Activated T-helper 9 cell treated with anti-CD3 and anti-CD28 coated beads, Interleukin-2, amount 50 U/mL, for 16 hours (primary cell): ENCODE data around the gene TTC7B.
"Not testable (repeated sequence)": the region's sequence is repeated elsewhere in the genome, so short reads cannot be mapped to it uniquely, and the experiment has no call there.

Experiments used
- DNase-seq: peaks from one replicate; pipeline ENCODE4 v3.0.0-alpha.2; 2020; ENCODE audit warnings: low read depth

TTC7B gene, protein sequence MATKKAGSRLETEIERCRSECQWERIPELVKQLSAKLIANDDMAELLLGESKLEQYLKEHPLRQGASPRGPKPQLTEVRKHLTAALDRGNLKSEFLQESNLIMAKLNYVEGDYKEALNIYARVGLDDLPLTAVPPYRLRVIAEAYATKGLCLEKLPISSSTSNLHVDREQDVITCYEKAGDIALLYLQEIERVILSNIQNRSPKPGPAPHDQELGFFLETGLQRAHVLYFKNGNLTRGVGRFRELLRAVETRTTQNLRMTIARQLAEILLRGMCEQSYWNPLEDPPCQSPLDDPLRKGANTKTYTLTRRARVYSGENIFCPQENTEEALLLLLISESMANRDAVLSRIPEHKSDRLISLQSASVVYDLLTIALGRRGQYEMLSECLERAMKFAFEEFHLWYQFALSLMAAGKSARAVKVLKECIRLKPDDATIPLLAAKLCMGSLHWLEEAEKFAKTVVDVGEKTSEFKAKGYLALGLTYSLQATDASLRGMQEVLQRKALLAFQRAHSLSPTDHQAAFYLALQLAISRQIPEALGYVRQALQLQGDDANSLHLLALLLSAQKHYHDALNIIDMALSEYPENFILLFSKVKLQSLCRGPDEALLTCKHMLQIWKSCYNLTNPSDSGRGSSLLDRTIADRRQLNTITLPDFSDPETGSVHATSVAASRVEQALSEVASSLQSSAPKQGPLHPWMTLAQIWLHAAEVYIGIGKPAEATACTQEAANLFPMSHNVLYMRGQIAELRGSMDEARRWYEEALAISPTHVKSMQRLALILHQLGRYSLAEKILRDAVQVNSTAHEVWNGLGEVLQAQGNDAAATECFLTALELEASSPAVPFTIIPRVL

DNA sequence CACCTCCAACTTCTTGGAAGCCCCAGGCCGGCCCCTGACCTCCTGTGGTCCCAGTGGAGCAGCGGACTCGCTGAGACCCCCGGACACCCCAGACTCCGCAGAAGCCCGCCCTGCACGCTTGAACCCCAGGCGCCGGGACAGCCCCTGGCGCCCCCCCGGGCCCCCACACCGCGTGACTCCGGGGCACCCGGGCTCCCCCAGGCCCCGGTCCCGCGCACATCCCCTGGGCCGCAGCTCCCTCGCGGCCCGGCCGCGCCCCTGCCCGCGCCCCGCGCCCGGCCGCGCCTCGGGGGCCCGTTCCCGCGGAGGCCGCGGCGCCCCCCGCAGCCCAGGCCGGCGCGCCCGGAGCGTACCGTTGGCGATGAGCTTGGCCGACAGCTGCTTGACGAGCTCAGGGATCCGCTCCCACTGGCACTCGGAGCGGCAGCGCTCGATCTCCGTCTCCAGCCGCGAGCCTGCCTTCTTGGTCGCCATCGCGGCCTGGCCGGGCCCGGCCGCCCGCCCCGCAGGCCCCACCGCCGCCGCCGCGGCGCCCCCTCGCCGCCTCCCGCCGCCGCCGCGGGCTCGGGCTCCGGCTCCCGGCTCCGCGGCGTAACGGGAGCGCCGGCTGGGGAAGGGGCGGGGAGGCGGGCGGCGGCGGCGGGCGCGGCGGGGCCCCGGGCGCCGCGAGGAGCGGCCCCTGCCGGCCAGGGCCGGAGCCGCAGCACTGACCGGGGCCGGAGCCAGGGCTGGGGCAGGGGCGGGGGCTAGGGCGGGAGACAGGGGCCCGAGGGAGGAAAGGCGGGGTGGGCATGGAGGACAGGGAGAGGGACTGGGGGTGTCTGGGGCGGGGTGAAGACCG, at the start of gene TTC7B:
TSS of gene TTC7B (minus strand) at position 609 of the 841 bp plus-strand sequence. CDS start at position 474, 135 bp downstream.
- DNase-seq, result peak; percentile 9

DNA sequence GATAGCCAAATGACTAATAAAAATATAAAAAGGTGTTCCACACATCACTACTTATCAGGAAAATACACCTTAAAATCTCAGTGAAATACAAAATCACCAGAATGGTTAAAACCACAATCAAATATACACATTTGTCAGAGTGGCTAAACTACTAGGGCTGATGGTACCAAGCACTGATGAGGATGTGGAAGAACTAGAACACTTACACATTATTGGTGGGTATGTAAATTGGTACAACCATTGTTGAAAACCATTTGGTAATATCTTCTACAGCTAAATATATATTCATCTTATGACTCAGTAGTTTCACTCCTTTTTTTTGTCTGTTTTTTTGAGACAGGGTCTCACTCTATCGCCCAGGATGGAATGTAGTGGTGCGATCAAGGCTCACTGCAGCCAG, 48.5 kb upstream of the TTC7B start:
- DNase-seq, result no peak

DNA sequence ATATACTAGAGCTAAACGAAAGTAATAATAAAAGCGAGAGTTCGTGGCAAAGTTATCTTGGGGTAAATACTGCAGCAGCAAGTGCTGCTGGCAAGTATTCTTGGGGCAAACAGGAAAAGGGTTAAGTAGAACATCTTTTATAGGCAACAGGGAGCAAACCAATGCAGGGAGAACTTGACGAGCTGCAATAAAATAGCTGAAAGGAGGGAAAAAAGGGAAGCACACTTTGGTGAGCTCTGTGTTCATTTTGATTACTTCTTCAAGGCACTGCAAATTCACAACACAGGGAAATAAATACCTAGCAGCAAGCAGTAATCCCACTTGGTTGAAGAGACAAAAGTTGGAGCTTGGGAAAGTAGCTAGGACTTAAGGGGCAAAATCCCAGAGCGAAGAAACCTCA, 42.3 kb upstream of the TTC7B start:
- DNase-seq, result no peak

DNA sequence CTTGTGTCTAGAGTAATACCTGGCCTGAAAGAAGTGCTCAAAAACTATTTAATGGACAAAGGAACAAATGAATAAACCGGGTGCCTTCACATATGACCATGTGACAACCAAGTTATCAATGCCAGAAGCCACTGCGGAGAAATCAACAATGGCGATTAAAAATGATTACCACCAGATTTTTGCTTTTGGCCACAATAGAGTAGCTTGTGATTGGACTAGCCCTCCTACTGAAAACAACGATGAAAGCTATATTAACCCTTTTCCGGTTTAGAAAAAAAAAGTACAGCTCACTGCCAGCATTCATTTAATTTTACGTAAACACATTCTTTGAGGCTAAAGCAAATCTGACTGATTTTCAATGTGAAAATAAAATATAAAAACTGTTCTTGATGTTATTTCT, 41.6 kb upstream of the TTC7B start:
- no peak for DNase-seq

DNA sequence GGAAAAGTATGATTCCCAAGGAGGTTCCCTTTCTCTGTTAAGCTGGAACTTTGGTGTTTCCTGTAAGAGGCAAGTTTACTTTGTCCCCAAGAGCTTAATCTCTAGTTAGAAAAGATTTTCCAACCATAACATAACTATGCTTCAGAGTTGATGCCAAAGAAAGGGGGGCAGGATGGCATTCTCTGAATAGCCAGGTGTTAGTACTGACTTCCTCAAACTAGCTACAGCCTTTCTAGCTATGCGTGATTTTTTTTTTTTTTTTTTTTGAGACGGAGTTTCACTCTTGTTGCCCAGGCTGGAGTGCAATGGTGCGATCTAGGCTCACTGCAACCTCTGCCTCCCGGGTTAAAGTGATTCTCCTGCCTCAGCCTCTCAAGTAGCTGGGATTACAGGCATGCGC, 39.9 kb upstream of the TTC7B start:
- not testable (repeated sequence) for DNase-seq

DNA sequence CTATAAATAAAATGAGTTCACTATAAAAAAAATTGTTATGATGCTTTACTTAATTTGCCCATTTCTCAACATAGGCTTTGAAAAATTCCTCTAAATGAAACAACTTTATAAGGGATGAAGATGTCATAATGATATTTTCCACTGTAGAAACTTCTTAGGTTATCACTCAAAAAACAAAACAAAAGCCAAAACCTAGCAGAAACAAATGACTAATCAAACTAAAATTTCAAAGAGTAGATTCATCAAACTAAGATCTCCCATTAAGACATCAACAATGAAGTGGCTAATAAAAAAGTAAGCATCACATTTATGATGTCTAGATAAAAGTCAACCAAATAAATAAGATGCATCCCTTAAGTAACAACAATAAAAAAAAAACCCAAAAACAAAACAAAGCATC, 36.9 kb upstream of the TTC7B start:
- no peak for DNase-seq

DNA sequence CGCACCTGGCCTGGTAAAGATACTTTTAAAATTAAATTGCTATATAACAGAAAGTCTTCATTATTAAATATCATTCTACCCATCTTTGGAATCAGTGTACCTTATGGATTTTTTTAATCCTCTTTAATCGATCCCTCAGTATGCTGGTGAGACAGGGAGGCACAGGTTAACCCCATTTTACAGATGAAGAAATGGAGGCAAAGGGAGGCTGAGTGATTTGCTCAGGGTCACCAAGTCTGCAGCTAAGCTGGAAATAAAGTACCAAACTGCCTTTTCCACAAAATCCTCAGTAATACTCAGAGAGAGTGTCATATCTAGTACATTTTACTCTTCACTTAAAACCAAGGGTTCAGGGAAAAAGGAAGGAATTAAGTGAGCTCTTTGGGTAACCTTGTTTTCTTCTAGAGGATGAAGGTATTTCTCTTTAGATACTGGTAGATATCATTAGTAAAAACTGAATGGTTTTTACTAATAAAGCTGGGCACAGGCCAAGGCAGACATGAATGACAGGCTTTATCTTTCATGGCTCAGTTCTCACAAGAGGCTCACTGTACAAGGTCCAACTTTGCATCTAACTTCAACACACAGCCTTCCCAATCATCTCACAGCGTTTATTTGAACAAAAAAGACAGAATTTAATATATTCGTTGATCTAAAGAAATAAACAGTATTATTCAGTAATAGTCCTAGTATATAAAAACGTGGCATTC, 35.3 kb upstream of the TTC7B start:
- no peak for DNase-seq

DNA sequence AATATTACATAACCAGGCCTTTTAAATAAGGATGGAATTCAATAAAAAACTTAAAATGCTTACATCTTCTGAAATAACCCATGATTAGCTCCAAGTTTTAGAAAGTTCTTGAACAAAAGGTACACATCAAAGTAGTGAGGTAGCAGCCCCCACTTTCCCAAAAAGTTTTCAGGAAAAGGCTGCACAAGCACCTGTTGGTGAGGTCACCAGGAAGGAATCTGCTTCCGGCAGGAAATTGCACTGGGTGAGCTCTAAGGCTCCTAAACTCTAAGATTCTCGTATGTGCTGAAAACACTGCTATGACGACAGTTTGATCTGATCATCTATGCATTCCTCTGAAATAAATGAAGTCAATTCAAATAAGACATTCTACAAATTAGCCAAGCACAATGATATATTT, 34.3 kb upstream of the TTC7B start:
- DNase-seq, result no peak

DNA sequence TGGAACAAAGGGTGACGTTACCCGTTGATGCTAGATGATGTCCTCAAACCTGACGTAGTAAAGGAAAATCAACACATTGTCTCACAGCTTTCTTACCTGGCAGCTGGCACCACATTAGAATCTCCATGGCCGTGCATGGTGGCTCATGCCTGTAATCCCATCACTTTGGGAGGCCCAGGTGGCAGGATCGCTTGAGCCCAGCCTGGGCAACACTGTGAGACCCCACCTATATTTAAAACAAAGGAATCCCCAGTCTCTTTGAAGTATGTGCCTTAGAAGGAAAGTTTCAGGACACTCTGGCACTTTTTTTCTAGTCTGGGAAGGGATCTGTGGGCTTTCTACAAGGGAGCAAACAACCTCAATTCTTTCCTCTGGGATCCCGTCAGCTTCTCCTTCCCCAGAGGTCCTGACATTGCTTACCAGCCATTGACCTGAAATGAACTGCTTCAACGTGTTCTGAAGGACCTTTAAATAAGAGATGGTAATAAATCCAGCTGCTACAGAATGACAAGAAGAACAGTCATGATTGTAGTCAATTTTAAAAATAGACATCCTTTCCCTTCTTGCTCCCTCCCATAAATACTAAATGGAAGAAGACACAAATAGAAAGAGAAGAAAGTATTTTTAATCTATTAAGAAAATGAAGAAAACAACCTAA, 33.7 kb upstream of the TTC7B start:
- DNase-seq, result no peak

DNA sequence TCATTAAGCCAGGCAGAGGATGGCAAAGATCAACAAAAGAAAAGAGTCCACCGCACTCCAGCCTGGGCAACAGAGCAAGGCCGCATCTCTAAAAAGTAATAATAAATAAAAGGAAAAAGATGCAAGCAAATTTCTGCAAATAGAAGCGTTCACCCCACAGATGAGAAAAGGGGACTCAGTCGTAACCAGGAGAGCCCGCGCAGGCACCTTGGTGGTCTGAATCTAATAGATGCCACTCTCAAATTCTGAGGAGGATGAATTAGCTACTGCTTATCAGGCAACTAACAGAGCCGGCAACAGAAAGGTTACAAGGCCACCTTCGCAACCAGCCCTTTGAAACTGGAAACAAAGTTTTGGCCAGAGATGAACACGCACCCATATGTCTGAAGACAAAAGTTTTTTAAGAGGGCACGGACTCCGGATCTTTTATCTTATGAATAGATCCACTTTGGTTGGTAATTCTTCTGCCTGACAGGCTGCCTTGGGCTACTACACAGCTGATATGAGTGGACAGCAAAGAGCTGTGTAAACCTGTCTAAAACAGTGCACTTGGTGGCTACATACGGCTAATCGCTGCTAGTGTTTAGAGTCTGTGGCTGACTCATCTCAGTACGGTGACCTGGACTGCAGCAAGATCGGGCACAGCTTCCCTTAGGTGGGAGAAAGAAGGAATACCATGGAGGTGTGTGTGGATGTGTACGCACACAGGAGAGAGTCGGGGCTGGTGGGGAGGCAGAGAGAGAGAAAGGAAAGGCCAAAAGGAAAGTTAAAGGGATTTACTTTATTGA, 32.9 kb upstream of the TTC7B start:
- DNase-seq, result no peak

DNA sequence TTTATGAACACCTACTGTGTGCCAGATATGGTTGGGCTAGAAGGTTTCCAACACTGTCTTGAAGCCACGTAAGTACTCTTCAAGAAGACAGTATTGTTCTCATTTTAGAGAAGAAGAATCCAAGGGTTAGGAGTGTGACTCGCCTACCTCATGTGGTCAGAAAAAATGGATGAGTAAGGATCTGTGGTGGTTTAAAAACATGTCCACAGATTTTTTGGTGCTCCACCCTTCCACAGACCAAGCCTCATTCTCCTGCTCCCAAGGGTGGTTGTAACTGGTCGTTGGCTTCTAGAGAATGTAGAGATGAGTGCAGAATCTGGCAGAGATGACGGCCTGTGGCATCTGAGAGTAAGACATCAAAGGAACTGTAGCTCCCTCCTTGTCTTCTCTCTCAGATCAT, 30.3 kb upstream of the TTC7B start:
- DNase-seq, result no peak

DNA sequence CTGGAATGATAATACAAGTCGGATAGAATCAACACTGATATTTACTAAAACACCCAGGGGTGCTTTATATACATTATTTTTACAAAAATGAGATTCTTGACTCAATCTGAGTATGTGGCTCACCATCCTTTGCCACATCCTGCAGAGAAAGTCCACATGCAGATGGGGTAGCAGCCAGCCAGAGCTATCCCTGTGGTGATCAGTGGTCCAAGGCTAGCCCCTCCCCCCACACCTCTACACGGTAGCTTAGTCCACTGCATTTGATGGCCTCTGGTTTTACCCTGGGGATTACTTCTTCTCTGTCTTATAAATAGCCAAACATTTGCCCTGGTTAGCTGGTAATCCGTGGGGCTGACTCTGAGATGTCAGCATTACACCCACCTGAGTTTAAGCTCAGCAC, 28.1 kb upstream of the TTC7B start:
- DNase-seq, result no peak

DNA sequence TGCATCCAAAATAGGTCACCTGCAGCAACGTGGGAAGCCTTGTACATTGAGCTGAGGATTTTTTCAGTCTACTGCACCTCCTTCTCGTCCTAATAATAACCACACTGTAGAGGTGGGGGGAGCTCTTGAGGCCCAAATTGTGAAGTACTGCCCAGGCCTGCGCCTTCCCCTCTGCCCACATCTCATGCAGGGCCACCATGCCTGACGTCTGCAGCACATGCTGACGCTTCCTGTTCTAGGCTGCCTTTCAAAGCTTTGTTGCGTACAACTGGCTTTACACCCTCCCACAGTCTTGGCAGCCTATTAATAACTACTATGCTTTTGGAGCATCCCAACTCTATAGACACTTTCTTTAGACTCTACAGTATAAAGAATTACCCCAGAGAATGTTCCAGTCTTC, 26.5 kb upstream of the TTC7B start:
- no peak for DNase-seq

DNA sequence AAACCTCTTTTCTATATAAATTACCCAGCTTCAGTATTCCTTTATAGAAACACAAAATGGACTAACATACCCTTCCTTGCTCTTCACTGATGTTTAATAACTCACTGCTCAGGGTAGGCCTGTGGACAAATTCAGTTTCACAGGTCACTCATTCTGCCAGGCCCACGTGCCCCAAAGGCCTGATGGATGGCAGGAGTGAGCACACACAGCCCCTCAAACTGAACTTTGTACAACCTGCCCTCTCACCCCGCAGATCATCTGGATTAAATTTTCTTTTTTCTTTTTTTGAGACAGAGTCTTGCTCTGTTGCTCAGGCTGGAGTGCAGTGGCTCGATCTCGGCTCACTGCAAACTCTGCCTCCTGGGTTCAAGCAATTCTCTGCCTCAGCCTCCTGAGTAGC, 24.4 kb upstream of the TTC7B start:
- not testable (repeated sequence) for DNase-seq

DNA sequence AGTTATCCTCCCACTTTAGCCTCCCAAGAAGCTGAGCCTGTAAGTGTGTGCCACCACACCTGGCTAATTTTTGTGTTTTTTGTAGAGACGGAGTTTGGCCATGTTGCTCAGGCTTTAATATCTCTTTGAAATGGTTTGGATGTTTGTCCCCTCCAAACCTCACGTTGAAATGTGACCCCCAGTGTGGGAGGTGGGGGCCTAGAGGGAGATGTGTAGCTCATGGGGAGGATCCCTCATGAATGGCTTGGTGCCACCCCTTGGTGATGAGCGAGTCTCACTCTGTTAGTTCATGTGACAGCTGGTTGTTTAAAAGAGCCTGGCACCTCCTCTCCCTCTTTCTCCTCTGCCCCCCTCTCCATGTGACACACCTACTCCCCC, 23.6 kb upstream of the TTC7B start:
- DNase-seq, result no peak

DNA sequence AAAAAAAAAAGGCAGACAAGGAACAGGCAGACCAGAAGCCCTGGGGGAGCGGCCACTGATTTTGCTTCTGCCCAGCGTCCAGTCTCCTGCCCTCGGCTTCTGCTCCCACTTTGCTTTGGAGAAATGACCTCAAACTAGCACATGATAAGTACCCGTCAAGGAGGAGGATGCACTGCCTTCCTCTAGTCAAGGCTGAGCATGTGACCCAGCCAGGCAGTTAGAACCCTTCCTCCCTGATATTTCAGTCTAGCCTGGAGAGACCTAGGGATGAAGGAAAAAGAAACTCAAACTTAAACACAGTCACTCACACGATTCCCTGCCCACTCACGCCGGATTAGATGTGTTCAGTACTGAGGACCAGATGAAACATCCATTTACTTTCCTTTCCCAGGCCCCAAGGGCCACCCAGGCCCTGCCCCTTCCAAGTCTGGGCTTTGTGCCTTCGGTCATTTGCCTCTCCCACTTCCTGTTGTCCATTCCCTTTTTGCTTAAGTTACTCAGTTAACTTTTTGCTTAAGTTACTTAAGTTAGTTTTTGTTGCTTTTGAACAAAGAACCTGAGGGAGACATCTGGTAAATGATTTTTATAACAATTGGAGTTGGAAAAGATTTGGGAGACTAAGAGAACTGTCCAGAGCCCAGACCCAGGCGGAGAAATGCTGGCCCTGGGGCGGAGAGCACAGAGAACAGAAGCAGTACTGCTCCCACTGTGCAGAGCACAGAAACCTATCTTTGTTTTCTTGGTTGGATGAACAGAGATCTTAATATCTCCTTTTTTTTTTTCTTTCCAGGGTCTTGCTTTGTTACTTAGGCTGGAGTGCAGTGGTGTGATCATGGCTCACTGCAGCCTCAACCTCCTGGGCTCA, 23.0 kb upstream of the TTC7B start:
- no peak for DNase-seq

DNA sequence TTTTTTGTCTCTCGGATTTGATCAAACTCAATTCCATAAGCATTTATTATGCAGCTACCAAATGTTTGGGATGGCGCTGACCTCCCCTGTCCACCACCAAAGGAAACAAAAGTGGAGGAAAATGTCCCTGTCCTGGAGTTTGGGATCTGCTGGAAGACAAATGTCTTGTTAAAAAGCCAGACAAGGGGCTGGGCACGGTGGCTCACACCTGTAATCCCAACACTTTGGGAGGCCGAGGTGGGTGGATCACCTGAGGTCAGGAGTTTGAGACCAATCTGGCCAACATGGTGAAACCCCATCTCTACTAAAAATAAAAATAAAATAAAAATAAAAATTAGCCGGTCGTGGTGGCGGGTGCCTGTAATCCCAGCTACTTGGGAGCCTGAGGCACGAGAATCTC, 22.3 kb upstream of the TTC7B start:
- DNase-seq, result not testable (repeated sequence)

DNA sequence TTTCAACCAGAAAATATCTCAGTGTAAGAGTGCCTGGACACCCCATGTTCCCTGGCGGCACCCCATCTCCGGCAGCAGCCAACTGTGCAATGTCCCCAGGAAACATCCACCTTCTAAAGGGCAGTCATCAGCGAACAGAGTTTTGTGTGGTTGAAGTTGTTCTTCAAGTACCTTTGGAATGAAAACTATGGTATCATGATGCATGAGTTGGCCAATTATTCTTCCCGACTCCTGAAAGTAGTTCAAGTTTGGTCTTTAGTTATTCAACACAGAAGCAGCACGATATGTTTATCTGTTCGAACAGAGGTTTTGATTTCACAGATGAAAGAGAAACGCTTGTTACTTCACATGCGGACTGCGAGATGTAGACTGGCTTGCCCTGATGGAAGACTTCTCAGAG, 21.1 kb upstream of the TTC7B start:
- no peak for DNase-seq

DNA sequence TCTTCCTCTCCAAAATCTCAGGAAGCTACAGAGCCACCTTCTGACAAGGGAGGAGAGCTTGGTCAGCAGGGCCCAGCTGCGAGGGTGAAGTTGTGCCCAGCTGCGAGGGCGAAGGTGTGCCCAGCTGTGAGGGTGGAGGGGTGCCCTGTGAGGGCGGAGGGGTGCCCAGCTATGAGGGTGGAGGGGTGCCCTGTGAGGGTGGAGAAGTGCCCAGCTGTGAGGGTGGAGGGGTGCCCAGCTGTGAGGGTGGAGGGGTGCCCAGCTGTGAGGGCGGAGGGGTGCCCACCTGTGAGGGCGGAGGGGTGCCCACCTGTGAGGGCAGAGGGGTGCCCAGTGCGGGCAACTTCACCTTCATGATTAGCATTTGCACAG, 20.4 kb upstream of the TTC7B start:
- no peak for DNase-seq

DNA sequence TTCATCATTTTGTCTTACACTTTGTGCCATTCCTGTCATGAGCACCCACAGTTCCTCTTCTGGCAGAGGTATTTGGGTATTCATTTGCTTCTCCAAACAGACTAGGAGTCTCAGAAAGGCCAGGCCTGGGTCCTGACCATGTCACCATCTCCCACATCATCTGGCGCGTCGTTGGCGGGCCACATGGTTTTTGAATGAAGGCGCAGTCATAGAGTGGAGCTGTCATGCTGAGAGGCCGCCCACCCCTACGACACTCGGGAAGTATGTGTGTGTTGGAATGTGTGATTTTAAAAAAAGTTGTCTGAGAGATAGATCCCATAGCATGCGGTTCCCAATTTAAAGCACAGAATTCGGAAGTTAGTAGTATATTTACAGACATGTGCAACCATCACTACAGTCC, 15.6 kb upstream of the TTC7B start:
- DNase-seq, result no peak
